GM19025 (cell line): ENCODE measurements around the gene SCRT2.
"Not testable (repeated sequence)": the region's sequence is repeated elsewhere in the genome, so short reads cannot be mapped to it uniquely, and the experiment has no call there.

Experiments
- ATAC-seq: cut with Tn5 transposase; IDR thresholded peaks from one replicate; pipeline ENCODE4 v1.9.1; 2021; ENCODE audit warnings: mild to moderate bottlenecking, low read depth, moderate library complexity; ENCODE audit not compliant: unreplicated experiment

The SCRT2 gene

GRCh38 chr20:701401-702129, 26.0 kb upstream of the SCRT2 start:
- no peak for ATAC-seq

GRCh38 chr20:699811-700338, 24.3 kb upstream of the SCRT2 start:
- no peak for ATAC-seq

GRCh38 chr20:699342-699741, 23.7 kb upstream of the SCRT2 start:
- no peak for ATAC-seq

- no peak for ATAC-seq
Observed at GRCh38 chr20:698276-698675, 22.7 kb upstream of the SCRT2 start.

- no peak for ATAC-seq
Observed at GRCh38 chr20:697826-698225, 22.2 kb upstream of the SCRT2 start.

- ATAC-seq = no peak
Observed at GRCh38 chr20:695165-695866, 19.7 kb upstream of the SCRT2 start.

- no peak for ATAC-seq
Observed at GRCh38 chr20:694496-694895, 18.9 kb upstream of the SCRT2 start.

- not testable (repeated sequence) for ATAC-seq
Observed at GRCh38 chr20:693786-694185, 18.2 kb upstream of the SCRT2 start.

- ATAC-seq = no peak
Observed at GRCh38 chr20:692044-692443, 16.4 kb upstream of the SCRT2 start.

GRCh38 chr20:689947-690346, 14.3 kb upstream of the SCRT2 start:
- no peak for ATAC-seq

GRCh38 chr20:689348-689747, 13.7 kb upstream of the SCRT2 start:
- no peak for ATAC-seq

GRCh38 chr20:688809-689212, 13.2 kb upstream of the SCRT2 start:
- no peak for ATAC-seq

GRCh38 chr20:687468-688203, 12.0 kb upstream of the SCRT2 start:
- ATAC-seq = no peak

GRCh38 chr20:684676-685319, 9.2 kb upstream of the SCRT2 start:
- ATAC-seq = no peak

- ATAC-seq = no peak
Observed at GRCh38 chr20:682123-682522, 6.5 kb upstream of the SCRT2 start.

- ATAC-seq = no peak
Observed at GRCh38 chr20:680638-681187, 5.1 kb upstream of the SCRT2 start.

GRCh38 chr20:677957-678356, 2.4 kb upstream of the SCRT2 start:
- no peak for ATAC-seq

- ATAC-seq = no peak
Observed at GRCh38 chr20:676967-677366, 1.4 kb upstream of the SCRT2 start.

GRCh38 chr20:676315-676937, 824 bp upstream of the SCRT2 start:
- no peak for ATAC-seq

GRCh38 chr20:675033-675452, 559 bp downstream of the SCRT2 start:
- no peak for ATAC-seq
